Measurements from ENCODE around the gene BBX.

The BBX gene

DNA sequence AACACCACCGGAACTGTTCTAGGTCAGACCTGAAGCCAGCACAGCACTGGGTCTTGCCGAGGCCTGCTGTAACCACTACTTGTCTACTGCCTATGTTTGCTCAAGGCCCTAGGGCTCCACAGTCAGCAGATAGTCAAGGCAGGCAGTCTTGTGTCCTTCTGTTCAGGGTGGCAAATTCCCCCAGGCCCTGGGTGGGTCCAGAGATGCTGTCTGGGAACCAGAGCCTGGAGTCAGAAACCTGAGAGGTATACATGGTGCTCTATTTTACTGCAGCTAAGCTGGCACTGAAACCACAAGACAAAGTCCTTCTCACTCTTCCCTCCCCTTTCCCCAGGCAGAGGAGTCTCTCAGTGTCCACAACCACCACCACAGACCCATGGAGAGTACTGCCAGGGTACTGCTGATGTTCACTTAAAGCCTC, 89.9 kb downstream of the BBX start:
- TF ChIP-seq, protein P1, sequence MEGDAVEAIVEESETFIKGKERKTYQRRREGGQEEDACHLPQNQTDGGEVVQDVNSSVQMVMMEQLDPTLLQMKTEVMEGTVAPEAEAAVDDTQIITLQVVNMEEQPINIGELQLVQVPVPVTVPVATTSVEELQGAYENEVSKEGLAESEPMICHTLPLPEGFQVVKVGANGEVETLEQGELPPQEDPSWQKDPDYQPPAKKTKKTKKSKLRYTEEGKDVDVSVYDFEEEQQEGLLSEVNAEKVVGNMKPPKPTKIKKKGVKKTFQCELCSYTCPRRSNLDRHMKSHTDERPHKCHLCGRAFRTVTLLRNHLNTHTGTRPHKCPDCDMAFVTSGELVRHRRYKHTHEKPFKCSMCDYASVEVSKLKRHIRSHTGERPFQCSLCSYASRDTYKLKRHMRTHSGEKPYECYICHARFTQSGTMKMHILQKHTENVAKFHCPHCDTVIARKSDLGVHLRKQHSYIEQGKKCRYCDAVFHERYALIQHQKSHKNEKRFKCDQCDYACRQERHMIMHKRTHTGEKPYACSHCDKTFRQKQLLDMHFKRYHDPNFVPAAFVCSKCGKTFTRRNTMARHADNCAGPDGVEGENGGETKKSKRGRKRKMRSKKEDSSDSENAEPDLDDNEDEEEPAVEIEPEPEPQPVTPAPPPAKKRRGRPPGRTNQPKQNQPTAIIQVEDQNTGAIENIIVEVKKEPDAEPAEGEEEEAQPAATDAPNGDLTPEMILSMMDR (IDR thresholded peaks at IDR 0.05), result no peak
- DNase-seq (ENCODE audit: low spot score), result no peak
- Histone ChIP-seq H3K4me3 (no peak overlapping the region), H3K27ac (no peak overlapping the region)

DNA sequence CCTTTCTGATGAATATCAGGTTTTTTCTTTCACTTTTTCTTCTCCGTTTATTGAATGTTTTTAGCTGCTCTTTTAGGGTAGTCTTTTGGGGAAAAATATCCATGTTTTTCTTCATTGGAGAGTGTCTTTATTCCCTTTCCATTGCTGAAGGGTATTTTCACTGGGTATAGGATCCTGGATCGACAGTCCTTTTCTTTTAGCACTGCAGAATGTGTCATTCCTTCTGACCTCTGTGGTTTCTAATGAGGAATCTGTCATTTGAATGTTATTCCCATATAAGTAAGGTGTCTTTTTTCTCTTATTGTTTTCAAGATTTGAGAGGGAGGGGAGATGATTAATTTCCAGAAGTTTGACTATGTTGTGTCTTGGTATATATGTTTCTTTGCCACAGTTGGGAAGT, 96.8 kb downstream of the BBX start:
- H3K27ac ChIP-seq, result no peak overlapping the region
- DNase-seq (ENCODE audit: low spot score), result no peak
- TF ChIP-seq, protein P1 (IDR thresholded peaks at IDR 0.05), result no peak
- H3K4me3 ChIP-seq, result no peak overlapping the region

DNA sequence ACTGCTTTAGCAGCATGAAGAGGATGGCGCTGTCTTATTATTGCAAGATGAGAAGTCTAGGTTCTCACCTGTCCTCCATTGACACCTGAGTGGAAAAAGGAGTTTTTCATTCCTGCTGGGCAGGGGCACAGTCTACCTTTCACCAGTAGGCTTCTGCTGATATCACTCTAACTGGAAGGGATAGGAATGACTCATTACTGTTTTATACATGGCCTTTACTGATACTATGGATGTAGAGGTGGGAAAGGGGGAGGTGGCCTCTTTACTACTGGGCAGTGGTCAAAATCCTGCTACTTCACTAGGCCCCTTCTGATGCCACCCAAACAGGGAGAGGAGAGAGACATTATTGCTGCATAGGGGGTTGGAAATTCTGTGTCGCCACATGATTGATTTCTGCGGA, 97.8 kb downstream of the BBX start:
- Histone ChIP-seq H3K27ac (no peak overlapping the region), H3K4me3 (no peak overlapping the region)
- TF ChIP-seq, protein P1 (IDR thresholded peaks at IDR 0.05), result no peak
- DNase-seq (ENCODE audit: low spot score), result no peak

DNA sequence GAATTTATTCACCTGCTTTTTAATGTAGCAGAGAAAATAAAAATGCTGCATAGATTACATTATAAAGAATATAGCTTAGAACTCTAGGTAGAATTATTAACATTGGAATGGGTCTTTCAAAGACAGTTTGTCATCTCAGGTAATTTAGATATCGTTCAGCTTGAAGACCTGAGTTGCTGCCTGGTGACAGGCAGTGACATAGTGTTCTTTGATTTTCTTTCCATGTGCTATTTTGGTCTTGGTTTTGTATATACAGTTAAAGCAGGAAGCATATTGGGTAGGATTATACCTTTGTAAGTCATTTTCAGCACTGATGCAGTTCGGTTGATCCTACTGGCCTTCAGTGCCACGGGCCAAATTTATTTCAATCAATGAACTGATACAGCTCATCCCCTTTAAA, 98.7 kb downstream of the BBX start:
- Histone ChIP-seq H3K4me3 (no peak overlapping the region), H3K27ac (no peak overlapping the region)
- TF ChIP-seq, protein P1 (IDR thresholded peaks at IDR 0.05), result no peak
- DNase-seq (ENCODE audit: low spot score), result no peak

DNA sequence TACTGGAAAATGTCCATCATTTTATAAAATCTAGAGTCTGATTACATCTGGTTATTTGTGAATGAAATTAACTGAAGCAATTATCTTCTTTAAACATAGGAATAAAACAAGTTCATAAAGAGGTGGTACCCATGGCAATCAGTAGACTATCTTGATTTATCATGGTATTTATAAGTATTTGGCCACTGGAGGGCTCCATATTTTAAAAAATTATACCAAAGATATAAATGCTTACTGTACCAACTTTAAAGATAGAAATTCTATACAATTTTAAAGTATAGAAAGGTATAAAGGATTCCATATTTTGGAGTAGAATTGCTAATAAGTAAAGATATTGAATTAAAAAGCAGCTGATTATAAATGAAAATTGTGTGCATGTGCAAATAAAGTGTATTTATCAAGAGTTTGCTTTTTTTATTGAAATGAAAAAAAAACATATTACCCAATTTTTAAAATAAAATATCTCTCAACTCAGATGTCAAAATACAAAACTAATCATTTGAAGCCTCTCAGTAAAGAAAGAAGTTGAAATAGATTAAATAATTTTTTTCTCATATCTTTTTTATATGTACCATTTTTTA, 105.3 kb downstream of the BBX start:
- Histone ChIP-seq H3K27ac (no peak overlapping the region), H3K4me3 (no peak overlapping the region)
- no peak for DNase-seq (ENCODE audit: low spot score)
- TF ChIP-seq, protein P1 (IDR thresholded peaks at IDR 0.05), result no peak

DNA sequence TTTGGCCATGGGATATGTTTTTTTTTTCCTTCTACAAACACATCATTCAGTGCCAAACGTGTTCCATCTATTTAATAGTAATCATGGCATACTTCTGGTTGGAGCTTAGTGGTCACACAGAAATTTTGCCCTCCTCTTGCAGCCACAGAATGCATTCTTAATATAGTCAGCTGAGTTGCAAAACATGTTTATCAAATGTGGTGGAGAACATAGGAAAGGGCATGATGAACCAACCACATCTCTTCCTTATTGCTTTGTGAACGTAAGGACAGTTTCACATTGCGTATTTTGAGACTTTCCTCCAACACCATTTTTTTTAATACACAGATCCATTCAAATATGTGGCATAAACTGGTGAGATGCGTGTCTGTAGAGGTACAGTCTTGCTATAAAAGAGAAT, 106.8 kb downstream of the BBX start:
- Histone ChIP-seq H3K4me3 (no peak overlapping the region), H3K27ac (no peak overlapping the region)
- TF ChIP-seq, protein P1 (IDR thresholded peaks at IDR 0.05), result no peak
- DNase-seq (ENCODE audit: low spot score), result no peak

DNA sequence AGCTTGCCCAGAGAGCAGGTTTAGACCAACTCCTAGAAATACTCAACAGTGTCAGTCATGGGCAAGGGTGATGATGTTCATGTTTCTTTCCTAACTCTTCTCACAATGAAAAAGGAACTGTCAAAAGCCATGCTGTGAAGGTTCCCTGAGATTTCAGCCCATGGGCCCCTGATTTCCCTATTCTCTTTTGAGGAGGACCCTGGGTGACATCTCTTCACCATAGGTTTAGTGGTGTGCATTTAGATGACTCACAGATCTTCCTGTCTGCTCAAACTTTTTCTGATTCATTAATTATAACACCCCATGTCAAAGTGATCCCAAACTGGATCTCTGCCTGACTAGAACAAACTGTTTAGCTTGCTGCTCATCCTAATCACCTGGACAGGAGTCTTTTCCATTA, 108.0 kb downstream of the BBX start:
- TF ChIP-seq, protein P1 (IDR thresholded peaks at IDR 0.05), result no peak
- no peak overlapping the region for H3K27ac ChIP-seq
- no peak overlapping the region for H3K4me3 ChIP-seq
- no peak for DNase-seq (ENCODE audit: low spot score)

Measured in coronary artery (tissue), 2 donors.